ENCODE data around the gene LPGAT1.
"Not testable (repeated sequence)": the region's sequence is repeated elsewhere in the genome, so short reads cannot be mapped to it uniquely, and the experiment has no call there.

The LPGAT1 gene

DNA sequence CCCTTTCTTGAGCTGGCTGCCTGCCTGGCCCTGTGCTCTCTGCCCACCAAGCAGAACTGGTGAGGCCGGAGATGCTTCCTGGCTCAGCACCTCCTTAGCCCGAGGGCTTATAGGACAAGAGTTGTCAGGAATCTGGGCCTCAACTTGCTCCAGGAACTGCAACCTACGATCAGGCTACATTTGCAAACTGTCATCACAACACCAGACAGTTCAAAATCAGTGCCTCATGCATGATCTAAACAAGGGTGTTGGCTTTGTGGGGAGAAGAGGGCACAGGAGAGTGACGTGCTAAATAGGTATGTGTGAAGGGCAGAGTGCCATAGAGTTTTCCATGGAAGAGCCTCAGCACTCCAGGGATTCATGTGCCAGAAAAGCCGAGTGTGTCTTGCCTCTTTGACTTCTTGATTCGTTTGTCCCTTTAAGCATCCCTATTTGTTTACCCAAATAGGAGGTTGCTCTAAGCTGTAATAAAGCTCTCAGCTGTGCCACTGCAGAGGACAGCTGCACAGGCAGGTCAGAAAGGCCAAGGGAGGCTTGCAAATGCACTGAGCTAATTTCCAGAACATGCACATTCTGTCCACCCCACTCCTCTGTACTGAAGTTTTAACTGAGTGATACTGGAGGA, 125.0 kb downstream of the LPGAT1 start:
- DNase-seq (ENCODE audit: low read depth) = no peak

- DNase-seq (ENCODE audit: low read depth) = no peak
These were observed 126.0 kb downstream of the LPGAT1 start for GRCh38 chr1:211704543-211704942.

DNA sequence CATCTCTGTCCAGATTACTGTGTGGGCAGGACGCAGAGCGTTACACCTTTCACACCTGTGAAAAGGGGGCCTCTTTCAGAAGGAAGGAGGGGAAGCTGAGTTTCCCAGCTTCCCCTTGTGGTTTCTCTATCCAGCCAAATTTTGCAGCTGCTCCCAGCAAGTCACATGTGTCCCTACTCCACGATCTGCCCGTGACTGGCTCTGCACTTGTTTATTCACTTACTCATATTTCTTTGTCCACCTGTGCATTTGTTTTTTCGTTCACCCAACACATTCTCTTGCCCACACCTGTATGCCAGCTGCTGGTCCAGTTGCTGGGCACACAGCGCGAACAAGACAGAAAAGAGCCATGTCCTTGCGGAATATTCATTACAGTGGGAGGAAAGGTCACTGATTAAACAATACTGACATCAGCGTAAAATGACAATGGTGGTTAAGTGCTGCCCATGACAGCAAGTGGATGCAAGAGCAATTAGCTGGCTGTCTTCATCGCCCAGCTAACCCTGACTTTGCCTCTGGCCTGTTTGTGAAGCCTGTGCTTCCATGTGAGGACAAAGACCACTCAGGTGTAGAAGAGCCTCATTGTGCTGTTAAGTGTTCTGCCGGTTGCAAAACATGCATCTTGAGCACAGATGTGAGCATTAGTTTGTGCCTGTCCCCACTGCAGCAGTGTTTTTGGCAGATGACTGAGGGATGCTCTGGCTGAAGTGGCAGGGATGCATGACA, 126.6 kb downstream of the LPGAT1 start:
- DNase-seq (ENCODE audit: low read depth) = no peak

GRCh38 chr1:211701733-211702132, 128.8 kb downstream of the LPGAT1 start:
- no peak for DNase-seq (ENCODE audit: low read depth)

GRCh38 chr1:211699059-211699458, 131.5 kb downstream of the LPGAT1 start:
- DNase-seq (ENCODE audit: low read depth) = no peak

- peak; percentile 72 for DNase-seq (ENCODE audit: low read depth)
These were observed 132.2 kb downstream of the LPGAT1 start for GRCh38 chr1:211698161-211699026.

DNA sequence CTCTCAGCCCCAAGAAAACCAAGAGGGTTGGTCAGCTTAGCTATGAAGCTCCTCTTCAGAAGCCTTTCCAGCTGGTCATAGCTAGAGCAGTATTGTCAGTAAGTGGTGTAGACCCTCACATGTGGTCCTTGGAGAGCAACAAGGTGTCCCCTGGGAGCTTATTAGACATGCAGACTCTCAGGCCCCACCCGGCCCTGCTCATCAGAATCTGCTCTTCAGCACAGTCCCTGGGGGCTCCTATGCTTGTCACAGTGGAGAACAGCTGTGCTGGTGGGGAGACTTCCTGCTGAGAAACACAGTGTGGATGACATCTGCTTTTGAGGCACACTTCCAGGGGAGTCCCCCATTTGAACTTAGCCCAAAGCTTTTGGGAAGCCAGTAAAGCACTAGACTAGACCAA, 133.2 kb downstream of the LPGAT1 start:
- no peak for DNase-seq (ENCODE audit: low read depth)

DNA sequence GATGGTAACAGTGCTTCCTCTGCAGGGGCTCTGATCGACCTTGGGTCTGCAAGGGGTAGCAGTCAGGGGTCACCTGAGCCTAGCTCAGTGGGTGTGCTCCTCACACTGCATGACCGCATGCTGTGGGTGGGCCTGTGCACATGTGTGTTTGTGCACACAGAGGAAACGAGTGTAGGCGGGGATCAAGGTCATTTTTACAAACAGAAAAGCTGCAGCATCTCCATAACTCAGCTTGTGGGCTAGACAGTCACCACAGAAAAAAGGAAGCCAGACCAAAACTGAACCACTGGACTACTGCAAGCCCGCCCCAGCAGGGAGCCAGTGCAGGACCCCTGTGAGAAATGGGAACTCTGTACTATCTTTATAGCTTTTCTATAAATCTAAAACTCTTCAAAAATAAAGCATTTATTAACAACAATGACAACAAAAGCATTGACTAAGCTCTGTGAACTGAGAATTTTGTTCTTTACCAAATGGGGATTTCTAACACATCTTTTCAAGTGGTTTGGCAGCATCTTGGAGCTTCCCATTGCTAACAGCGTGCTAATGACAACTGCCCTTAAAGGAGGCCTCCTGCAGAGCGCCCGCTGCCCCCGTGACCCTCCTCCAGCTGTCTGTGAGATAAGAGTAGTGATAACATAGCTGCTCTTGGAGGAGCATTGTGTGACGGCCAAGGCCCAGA, 135.3 kb downstream of the LPGAT1 start:
- no peak for DNase-seq (ENCODE audit: low read depth)

DNA sequence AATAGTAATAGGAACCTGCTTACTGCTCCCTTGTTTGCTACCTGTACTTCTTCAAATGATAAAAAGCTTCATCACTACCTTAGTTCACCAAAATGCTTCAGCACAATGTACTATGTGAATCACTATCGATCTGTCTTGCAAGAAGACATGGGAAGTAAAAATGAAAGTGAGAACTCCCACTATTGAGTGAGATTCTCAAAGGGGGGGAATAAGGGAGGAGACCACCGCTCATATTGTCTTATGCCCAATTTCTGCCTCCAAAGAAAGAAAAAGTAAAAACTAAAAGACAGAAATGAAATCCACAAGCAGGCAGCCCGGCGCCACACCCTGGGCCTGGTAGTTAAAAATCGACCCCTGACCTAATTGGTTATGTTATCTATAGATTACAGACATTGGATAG, 136.7 kb downstream of the LPGAT1 start:
- DNase-seq (ENCODE audit: low read depth) = not testable (repeated sequence)

Data from stimulated activated CD8-positive, alpha-beta memory T cell treated with anti-CD3 and anti-CD28 coated beads, Interleukin-15, amount 100 ng/mL, for 1 hour (primary cell).